Right hindlimb (tissue), 1 donor: ENCODE results near the gene TPCN2.
"Not testable (repeated sequence)": the region's sequence is repeated elsewhere in the genome, so short reads cannot be mapped to it uniquely, and the experiment has no call there.

Source experiments
- DNase-seq: peaks from one replicate; pipeline ENCODE4 v3.0.0-alpha.2; 2018

TPCN2 gene

DNA sequence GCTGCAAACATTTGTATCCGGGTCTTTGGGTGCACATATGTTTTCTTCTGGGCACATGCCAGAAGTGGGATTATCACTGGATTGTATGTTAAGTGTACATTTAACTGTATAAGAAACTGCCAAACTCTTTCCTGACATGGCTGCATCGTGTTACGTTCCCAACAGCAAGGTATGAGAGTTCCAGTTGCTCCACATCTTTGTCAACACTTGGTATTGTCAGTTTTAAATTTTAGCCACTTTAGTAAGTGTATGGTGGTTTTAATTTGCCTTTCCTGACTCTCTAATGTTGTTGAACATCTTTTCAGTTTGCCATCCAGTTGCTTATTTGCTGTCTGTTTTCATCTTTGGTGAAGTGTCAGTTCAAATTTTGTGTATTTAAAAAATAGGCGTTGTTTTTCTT lies 84.5 kb downstream of the TPCN2 start:
- no peak for DNase-seq

DNA sequence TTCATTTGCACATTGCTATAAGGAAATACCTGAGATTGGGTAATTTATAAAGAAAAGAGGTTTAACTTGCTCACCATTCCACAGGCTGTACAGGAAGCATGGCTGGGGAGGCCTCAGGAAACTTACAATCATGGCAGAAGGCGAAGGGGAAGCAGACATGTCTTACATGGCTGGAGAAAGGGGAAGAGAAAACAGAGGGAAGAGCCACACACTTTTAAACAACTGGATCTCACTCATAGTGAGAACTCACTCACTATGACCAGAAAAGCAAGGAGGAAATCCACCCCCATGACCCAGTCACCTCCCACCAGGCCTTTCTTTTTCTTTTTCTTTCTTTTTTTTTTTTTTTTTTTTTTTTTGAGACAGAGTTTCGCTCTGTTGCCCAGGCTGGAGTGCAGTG lies 85.5 kb downstream of the TPCN2 start:
- not testable (repeated sequence) for DNase-seq

DNA sequence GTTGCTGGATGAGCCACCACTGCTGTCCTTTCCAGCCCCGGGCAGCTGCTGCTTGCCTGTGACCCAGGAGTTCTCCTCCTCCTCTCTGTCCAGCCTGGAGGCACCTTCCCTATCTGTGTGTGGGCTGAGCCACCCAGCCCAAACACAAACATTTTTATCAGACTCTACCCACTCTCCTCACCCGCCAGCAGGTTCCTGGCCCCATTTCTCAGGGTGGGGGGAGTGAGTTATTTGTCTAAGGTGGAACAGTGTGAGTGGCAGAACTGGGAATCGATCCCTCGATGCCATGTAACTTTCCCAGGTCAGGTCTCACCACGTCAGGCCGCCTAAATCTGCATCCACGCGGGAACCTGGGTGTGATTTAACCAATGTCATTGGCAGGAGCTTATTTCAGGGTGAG lies 86.2 kb downstream of the TPCN2 start:
- no peak for DNase-seq

DNA sequence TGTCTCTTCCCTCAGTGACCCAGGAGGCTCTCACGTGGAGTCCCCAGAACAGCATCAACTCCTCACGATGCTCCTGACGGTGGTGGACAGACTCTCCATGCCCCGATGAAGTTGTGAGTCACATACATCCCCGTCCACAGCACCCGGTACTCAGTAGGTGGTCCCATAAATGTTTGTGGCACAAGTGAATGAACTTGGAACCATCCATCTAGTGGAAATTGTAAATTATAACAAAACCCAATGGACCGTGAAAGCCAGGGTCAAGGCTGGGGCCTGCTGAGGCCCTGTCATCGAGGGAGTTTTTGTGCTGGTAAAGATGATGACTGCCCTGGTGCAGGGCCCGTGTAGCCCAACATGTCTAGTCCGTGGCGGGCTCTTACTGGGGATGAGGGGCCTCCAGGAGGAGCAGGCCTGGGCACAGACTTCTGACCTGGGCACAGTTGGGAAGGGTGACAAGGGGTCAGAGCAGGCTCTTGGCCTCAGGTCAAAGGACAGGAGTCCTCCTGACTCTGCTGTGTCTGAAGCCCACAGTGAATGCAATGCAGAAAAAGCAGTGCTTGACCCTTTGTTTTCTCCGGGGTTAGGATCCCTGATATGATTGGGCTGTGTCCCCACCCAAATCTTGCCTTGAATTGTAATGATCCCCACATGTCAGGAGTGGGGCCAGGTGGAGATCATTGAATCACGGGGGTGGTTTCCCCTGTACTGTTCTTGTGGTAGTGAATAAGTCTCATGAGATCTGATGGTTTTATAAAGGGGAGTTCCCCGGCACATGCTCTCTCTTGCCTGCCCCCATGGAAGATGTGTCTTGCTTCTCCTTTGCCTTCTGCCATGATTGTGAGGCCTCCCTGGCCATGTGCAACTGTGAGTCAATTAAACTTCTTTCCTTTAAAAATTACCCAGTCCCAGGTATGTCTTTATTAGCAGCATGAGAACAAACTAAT lies 87.0 kb downstream of the TPCN2 start:
- peak; percentile 5 for DNase-seq

DNA sequence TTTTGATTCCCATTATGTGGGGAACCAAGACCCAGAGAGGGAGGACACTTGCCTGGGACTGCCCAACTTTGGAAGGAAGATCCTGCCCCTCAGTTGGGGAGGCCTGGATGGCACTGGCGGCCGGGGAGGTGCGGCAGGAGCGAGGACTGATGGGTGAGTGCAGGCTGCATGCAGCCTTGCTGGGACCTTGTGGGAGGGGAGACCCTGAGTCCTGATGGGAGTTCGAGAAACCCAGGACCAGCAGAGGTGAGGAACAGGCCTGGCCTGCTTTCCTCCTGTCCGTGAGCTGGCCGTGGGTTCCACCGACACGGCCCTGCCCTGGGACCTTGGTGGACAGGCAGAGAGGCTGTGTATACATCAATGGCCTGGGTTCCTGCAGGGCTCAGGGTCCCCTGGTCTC lies 87.7 kb downstream of the TPCN2 start:
- peak; percentile 7 for DNase-seq

DNA sequence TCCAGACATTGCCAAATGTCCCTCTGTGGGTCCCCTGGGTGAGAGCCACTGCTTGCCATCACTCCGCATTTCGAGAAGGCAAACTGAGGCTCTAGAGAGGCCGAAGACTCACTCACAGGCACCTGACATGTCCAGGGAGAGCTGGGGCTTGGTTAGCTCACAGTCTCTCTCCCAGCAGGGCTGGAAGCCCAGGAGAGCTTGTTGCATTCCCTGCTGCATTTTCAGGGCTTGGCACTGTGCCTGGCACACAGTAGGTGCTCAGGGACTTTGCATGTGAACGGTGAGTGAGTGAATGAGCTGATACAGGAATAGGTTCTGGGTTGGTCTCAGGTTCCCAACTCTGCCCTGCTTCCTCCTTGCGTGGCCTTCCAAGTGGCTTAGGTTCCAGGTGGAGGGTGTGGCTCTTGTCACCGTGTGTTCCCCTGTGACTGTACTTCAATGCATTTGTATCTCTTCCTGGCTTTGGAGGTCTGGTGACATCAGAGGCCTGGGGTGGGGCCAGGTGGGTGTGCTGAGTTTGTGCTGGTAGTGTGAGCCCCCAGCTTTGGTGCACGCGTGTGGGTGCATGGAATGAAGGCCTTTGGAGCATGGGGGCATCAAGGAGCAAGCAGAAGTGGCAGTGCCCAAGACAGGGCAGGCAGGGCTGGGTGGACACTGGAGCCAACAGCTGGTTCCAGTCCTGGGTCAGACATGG lies 88.6 kb downstream of the TPCN2 start:
- DNase-seq: peak; percentile 4

DNA sequence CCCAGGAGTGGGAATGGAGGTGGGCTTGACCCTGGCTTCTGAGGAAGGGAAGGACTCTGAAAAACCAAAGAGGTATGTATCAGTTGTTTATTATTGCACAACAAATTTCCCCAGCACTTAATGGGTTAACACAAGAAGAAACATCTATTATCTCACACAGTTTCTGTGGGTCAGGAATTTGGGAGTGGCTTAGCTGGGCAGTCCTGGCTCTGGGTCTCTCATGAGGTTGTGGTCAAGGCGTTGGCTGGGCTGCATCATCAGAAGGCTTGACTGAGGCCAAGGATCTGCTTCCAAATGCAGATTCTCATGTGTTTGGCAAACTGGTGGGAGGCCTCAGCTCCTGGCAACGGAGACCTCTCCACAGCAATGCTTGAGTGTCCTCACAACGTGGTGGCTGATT lies 89.5 kb downstream of the TPCN2 start:
- no peak for DNase-seq

DNA sequence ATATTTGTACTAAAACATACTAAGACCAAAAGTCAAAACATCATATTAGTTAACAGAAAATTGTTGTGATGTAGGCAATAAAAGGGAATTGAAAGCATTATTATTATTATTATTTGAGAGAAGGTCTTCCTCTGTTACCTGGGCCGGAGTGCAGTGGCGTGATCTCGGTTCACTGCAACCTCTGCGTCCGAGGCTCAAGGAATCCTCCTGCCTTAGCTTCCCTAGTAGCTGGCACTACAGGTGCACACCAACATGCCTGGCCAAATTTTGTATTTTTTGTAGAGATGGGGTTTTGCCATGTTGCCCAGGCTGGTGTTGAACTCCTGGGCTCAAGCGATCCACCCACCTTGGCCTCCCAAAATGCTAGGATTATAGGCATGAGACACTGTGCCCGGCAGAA lies 91.4 kb downstream of the TPCN2 start:
- DNase-seq: not testable (repeated sequence)

DNA sequence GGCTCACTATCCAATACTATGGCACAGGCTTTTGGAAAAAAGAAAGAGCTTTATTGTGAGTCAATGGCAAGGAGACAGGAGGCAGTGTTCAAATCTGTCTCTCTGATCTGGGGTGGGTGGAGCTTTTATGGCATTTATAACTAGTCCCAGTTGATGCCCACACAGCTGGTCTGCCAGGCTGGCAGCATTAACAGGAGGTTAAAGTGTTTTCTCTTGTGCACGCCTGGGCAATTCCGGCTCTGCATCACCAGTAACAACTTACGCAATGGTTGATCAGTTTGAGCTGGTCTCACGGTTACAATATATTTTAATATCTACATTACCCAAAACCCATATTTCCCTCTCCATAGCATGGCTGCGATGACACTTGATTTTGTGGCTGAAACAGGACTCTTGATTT lies 91.9 kb downstream of the TPCN2 start:
- DNase-seq: no peak

DNA sequence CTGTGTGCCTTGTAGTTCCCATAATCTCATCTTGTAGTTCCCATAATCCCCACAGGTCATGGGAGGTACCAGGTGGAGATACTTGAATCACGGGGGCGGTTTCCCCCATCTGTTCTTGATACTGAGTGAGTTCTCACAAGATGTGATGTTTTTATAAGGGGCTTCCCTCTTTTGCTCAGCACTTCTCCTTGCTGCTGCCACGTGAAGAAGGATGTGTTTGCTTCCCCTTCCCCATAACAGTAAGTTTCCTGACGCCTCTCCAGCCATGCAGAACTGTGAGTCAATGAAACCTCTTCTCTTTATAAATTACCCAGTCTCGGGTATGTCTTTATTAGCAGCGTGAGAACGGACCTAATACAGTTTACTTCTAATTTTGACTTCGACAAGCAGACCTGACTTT lies 93.0 kb downstream of the TPCN2 start:
- DNase-seq: no peak

DNA sequence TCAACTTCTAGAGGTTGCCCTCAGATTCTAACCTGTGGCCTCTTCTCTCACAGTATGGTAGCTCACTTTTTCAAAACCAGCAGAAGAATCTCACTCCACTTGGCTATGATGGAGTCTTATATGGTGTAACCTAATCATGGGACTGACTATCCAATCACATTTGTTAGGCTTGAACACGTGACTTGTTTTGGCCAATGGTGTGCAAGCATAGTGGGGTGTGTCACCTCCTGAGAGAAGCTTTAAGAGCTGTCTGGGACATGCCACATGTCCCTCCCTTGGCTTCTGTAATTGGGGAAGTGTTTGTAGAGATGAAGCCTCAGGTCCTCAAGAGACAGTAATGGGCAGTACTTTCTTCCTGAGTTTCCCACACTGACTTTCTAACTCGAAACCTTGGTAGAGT lies 94.2 kb downstream of the TPCN2 start:
- no peak for DNase-seq

DNA sequence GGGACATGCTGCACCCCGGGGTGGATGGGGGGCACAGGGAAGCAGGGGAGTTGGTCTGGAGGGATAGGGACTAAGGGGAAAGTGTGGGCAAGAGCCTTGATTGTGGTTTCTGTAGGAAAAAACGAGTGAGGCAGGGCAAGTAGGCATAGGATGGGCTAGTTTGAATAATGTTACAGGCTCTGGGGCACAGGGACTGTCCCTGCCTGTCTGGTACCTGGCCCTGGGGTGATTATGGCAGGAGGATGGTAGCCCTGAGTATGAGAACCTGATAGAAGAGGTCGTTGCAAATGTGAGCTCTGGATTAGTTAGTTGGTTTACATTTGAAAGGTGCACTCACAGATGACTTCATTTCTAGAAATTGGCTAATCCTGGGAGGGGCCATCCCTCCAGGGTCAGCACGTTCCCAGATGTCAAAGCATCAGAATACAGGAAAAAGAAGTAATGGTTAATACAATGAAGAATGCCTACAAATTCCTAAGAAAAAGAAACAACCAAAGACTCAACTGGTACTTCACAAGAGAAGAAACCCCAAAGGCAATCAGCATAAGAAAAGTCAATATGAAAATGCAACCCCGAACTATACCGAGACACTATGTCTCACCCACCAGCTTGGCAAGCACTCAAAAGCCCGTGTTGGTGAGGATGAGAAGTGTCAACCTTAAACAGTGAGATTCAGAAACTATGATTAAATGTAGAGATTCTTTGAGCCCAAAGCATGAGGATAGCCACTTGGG lies 95.8 kb downstream of the TPCN2 start:
- no peak for DNase-seq

DNA sequence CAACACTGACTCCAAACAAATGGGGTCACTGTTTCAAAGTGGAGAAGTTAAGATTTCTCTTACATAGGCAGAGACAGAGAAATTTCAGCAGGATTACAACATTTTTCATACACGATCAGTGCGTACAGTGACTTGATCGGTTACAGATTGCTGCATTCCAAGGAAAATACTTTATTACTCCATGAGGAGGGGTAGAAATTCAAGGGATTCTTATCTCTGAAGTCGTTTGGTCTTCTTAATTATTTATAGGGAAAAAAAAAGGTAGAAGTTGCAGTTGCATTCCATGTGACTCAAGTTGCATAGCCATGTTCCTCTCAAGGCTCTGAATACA lies 96.3 kb downstream of the TPCN2 start:
- no peak for DNase-seq

DNA sequence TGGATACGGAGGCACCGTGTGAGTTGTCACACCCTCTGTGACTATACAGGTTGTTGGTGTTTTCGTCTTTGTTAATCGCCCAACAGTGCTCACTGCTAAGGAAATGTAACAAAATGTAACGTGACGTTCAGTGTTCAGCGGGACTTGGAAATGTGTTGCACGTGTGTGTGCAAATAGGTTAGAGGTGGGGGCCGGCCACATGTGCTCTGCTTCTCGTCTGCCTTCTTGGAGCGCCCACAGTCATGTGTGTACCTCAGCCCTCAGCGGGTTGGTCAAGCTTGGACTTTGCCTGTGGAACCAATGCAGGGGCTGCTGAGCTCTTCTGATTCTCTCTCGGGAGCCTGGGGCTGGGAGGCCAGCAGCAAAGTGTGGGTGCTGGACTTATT lies 99.6 kb downstream of the TPCN2 start:
- no peak for DNase-seq

DNA sequence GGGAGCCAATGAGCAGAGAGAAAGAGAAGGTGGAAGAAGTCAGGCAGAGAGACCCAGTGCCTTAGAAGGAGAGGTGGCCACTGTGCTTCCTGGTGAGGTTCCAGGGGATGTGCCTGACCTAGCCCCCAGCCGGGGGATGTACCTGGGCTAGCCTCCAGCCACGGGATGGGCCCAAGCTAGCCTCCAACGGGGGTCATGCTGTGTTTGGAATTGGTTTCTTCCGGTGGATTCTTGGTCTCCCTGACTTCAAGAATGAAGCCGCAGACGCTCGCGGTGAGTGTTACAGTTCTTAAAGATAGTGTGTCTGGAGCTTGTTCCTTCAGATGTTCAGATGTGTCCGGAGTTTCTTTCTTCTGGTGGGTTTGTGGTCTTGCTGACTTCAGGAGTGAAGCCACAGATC lies 100.1 kb downstream of the TPCN2 start:
- no peak for DNase-seq

DNA sequence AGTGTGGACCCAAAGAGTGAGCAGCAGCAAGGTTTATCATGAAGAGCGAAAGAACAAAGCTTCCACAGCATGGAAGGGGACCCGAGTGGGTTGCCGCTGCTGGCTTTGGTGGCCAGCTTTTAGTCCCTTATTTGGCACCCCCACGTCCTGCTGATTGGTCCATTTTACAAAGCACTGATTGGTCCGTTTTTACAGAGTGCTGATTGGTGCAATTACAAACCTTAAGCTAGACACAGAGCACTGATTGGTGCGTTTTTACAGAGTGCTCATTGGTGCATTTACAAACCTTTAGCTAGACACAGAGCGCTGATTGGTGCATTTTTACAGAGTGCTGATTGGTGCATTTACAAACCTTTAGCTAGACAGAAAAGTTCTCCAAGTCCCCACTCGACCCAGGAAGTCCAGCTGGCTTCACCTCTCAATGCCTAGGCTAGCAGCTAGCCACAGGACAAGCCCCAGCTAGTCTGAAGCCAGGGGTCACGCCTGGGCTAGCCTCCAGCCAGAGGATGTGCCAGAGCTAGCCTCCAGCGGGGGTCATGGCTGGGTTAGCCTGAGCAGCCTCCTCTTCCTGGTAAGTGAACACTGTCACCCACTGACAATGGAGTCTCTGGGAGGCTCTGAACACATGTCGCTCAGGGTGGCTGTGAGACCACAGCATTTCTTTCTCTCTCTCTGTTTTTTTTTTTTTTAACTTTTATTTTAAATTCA lies 100.8 kb downstream of the TPCN2 start:
- not testable (repeated sequence) for DNase-seq

DNA sequence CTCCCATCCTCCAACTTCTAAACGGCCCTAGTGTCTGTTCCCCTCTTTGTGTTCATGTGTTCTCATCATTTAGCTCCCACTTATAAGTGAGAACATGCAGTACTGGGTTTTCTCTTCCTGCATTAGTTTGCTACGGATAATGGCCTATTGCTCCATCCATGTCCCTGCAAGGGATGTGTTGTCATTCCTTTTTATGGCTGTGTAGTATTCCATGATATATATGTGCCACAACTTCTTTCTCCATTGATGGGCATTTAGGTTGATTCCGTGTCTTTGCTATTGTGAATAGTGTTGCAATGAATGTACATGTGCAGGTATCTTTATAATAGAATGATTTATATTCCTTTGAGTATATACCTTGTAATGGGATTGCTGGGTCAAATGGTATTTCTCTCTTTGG lies 101.4 kb downstream of the TPCN2 start:
- no peak for DNase-seq

DNA sequence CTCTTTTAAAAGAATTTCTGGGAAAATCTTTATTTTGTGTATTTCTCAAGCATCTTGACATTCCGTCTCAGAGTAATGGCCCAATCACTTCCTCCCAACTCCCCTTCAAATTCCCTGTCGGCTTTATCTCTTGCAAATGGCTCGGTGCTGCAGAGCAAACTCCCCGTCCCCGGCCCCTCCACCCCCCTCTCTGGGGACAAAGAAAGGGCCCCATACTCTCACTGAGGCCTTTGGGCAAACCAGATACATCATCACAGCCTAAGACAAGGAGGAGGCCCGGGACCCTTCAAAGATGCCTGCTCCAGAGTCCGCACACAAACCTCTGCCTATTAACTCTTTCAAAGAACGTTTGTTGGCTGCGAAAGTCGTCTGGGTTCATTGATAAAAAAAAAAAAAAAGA lies 103.1 kb downstream of the TPCN2 start:
- DNase-seq: no peak

DNA sequence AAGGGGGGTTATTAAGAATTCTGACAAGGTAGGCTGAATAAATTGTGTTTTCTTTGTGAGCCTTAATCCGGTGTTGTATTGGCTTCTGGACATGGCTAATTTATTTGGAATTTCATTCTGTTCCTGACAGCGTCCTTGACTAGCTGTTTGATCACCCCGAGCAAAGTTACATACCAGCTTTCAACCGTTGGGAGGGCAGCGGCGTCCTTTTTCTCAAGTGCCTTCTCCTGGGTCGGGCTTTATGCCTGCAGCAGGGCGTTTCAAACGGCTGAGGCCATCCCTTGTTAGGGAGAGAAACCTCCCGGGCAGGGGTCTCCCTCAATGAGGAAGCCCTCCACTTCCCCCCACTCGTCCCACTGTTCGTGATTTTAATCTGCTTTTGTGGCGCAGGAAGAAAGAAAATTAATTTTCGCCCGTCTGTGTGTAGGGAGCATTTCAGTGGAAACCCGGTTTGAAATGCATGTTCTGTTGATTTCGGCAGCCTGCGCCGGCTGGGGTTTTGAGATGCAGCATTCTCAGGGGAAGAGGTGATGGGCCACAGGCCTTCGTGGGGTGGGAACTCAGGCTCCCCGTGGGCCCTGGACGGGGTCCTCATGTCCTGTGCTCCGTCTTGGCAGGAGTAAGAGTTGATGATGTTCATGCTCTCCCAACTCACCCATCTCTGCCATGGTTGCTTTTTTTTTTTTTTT lies 104.1 kb downstream of the TPCN2 start:
- DNase-seq: no peak

DNA sequence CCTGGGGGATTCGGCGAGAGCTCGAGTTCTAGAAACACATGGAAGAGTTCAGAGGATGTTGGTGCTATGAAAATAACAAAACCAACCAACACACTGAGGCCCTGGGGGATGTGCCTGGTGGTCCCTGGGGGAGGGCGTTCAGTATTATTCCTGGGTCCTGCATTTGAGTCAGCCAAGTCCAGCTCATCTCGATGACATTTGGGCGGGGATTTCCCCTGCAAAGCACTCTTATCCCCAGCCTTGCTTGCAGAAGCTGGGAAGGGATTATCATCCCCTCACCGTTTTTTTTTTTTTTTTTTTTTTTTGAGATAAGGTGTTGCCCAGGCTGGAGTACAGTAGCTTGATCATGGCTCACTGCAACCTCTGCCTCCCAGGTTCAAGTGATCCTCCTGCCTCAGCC lies 104.9 kb downstream of the TPCN2 start:
- no peak for DNase-seq

DNA sequence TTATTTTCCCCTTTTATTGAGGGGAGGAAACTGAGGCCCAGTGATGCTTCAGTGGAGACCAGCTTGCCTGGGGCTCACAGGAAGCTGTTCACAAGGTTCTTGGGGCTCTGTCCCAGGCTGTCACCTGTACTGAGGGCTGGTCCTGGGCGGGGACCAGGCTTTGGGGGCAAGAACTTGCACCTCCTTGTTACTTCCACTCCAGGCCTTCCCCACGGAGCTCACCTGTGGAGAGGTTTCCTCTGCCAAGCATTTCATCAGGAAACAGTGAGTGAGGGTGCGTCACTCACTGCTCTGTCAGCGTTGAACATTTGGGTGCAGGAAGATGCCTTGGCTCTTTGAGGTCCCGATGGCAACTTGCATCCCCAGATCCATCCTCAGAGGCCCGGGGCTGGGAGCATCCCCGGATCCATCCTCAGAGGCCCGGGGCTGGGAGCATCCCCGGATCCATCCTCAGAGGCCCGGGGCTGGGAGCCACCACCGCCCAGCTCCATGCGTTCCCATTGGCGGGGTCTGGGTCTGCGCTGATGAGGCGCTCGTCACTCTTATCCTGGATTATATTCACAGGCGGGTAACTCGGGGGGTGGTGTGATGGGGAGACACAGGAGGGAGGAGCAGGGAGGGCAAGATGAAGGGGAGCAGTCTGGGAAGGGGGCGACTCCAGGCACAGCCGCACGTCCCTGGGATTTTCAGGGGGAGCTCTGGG lies 105.6 kb downstream of the TPCN2 start:
- DNase-seq: no peak

DNA sequence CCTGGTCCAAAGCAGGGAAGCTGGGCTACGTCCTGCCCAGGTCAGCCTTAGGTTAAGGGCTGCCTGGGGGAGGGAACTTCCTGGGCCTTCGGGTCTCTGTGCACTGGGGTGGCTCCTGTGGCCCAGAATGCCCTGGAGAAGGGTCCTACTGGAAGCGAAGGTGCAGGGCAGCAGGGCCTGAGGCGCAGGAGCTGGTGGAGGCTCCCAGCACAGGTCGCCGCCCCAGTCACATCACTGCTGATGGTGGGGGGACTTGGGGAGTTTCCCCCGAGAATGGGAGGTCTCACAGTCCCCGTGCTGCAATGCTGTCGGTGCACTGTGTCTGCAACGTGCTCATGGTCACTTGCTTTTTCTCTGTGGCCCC lies 106.2 kb downstream of the TPCN2 start:
- no peak for DNase-seq
